COLO668 (cell line): ENCODE data around the gene CLCN7.
A peak's percentile ranks its signal among the peaks of the same experiment; 100 is the strongest.
"Not testable (repeated sequence)": the region's sequence is repeated elsewhere in the genome, so short reads cannot be mapped to it uniquely, and the experiment has no call there.

Experiments
- DNase-seq: peaks from one replicate; lab custom pipeline; 2025; ENCODE audit not compliant: unreplicated experiment; lab: John Stamatoyannopoulos, UW

The CLCN7 gene

GRCh38 chr16:1445518-1446203, 29.2 kb downstream of the CLCN7 start:
- DNase-seq, result no peak

DNA sequence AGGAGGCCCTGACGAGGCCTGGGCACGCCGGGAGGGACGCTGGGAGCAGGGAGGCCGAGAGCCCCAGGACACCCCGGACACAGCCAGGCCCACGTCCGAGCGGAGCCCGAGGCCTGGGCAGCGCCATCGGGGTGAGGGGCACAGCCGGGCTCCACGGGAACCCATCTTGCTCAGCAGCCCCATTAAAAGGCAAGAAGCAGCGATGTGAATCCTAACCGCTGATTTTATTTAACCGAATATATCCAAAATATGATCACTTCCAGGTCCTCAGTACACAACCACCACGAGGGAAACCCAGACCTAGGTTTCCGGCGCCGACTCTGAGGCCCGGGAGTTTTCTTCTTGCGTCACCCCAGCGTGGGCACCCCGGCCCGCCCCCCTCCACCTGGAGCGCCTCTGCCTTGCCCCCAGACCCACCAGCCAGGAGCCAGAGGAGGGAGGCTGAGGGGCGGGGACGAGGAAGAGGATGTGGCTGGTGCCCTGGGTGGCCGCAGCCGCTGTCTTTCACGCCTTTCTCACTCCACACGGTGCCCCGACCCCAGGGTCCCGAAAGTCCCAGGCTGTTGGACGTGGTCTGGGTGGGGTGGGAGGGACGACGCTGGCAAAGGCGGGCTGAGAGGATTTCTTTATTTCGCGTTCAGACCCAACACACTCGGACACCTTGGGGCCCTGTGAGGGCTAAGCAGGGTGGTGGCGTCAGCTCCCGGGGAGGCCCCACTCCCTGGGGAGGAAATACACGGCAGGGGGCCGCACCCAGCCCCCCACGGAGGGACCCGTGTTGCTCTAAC, 29.9 kb downstream of the CLCN7 start:
- no peak for DNase-seq

DNA sequence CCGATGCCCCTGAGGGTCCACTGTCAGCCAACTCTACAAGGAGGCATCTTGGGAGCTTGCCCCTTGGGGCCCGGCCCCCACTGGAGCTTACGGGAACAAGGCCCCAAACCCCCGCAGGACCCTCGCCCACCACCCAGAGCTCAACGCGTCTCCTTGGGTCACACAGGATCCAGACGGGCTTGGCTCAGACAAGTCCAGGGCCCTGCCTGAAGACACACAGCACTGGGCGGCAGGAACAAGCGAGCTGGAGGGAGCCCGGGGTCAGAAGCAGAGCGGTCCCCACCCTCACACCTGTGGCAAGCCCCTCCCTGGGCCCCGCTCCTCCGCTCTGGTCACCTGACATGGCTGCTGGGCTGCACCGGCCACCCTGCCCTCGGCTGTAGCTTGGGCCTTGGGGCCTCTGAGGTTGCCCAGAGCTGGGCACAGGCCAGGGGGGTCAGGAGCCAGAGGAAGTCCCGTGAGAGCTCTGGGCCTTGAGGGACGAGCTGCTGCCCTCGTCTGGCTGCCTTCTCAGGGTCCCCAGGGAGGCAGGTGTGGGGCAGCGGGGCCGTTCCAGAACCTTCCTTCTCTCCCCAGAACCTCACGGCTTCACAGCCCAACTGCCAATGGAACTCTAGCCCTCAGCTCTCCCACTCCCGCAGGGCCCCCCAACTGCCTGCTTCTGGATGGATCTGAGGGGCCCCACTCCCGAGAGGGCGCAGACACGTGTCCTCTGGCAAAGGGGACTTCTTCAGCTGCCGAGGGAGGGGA, 30.7 kb downstream of the CLCN7 start, which contains the start of gene CCDC154:
TSS of gene CCDC154 (minus strand) at position 577 of the 750 bp plus-strand sequence. CDS start at position 343, 234 bp downstream.
- no peak for DNase-seq

DNA sequence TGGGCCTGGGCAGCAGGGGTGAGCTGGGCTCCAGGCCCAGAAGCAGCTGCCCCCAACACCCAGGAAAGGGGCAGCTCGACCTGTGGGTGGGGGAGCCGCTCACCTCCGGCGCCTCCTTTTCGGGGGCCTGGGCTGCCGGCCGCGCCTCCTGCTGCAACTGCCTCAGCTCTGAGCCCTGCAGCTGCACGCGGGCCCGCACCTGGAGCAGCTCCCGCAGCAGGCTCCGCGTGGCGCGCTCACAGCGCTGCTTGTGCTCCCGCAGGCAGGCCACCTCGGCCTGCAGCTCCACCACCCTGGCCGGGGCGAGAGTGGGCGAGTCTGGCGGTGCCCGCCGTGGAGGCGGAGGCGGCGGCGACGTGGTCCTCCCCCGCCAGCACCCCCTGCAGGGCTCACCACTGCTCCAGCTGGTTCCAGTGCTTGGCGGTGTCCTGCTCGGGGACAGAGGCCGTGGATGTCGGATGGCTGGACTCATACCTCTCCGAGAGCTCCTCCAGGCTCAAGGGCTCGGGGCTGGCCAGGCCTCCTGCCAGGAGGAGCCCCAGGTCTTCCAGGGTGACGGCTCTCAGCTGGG, 31.3 kb downstream of the CLCN7 start:
- peak; percentile 60 for DNase-seq

- no peak for DNase-seq
Measured at GRCh38 chr16:1442697-1443096, 32.1 kb downstream of the CLCN7 start.

DNA sequence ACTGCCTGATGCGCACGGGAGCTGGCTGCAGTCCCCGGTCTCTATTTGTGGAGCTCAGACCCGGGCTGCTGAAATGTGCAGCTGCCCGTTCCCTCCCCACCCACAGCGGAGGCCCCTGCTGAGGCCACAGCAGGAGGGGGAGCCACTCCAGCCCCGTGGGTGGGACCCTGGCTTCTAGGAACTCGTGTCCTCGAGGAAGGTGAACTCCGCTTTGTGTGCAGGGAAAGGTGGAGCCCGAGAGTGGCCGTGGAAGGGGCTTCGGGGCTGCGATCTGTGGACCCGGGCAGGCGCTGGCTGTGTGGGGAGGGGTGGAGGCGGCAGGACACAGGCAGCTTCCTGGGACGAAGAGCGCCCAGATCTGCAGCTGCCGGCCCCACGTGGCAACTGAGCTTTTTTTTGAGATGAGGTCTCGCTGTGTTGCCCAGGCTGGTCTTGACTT, 33.4 kb downstream of the CLCN7 start:
- no peak for DNase-seq

- DNase-seq, result not testable (repeated sequence)
Measured at GRCh38 chr16:1439699-1440074, 35.1 kb downstream of the CLCN7 start.

GRCh38 chr16:1439058-1439698, 35.6 kb downstream of the CLCN7 start:
- DNase-seq, result peak; percentile 74

- peak; percentile 67 for DNase-seq
Measured at GRCh38 chr16:1438229-1439057, 36.4 kb downstream of the CLCN7 start.

- peak; percentile 58 for DNase-seq
Measured at GRCh38 chr16:1437606-1438005, 37.2 kb downstream of the CLCN7 start.

DNA sequence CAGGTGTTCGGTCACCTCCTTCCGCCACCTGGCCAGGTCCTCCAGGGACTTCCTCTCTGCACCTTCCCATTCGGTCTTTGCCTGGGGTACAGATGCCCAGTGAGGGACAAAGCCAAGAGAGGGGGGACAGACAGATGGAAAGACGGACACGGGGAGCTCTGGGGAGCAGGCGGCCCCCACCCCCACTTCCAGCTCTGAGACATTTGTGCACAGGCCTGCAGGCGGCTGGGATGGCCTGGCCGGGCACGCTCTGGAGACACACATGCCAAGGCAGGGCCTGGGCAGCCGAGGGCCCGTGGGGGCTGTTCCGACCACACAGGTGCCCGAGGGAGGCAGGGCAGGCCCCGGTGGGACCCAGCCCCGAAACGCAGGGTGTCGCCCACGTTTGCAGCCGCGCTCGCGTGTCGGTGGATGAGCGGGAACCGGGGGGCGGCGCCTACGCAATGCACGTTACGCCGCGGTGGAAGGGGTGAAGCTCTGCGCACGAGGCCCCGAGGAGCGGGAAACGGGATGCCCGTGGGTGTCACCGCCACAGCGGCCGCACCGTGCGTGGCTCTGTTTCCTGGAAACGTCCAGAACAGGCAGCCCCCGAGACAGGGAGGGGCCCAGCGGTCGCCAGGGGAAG, 38.0 kb downstream of the CLCN7 start:
- DNase-seq, result no peak

DNA sequence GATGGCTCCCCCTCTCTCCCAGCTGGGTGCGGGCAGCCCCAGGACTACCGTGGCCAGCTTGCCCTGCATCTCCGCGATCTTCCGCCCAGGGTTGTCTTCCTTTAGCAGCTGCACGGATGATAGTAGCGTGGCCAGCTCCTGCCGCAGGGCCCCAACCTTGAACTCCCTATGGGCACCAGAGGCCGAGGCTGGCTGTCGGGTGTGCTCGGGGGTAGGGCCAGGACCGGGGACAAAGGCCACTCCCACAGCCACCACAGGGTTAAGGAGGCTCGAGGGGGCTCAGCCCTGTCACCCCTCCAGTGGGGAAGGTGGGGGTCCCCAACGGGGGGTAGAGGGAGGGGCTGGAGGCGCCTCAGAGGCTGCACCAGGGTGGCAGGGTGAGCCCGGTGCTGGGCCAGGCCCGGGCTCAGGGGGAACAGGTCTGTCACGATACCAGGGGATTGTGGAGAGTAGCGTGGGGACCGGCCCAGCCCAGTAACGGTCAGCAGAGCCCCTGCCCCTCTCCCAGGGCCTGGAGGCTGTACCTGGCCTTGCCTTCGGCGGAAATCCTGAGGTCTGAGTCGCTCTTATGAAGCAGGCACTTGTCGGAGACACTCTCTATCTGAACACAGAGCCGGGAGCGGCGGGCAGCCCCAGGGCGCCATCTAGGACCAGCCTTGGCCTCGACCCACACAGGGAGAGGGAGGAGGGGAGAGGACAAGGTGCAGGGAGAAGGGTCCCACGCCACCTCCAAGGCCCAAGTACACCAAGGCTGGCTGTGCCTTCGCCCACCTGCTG, 38.7 kb downstream of the CLCN7 start:
- peak; percentile 41 for DNase-seq

GRCh38 chr16:1434644-1435592, 39.9 kb downstream of the CLCN7 start:
- peak; percentile 23 for DNase-seq

DNA sequence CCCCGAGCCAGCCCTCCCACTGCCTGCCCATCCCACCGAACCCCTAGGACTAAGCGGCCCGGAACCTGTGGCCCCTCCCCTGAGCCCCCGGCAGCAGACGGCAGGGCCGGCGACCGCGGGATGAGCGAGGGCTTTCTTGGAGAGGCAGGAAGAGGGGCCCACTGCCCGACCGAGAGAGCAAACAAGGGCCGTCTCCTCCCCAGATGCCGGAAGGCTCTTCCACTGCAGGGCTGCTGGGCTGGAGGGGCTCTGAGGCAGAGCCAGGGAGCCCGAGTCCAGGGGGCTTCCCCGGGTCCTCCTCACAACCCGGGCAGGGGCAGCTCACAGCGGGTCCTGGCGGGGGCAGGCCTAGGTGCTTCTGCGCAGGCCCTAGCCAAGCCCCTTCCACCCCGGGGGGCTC, 41.1 kb downstream of the CLCN7 start:
- DNase-seq, result no peak

DNA sequence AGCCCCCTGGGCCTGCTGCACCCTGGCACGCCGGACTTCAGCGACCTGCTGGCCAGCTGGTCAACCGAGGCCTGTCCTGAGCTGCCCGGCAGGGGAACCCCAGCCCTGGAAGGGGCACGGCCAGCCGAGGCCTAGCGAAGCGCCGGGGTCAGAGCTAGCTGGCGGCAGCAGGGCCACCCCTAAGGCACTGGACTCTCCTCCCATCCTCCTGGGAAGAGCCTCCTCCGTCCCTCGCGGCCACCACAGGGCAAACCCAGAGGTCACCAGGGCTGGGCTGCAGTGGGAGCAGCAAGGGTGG, 41.6 kb downstream of the CLCN7 start:
- DNase-seq, result no peak

DNA sequence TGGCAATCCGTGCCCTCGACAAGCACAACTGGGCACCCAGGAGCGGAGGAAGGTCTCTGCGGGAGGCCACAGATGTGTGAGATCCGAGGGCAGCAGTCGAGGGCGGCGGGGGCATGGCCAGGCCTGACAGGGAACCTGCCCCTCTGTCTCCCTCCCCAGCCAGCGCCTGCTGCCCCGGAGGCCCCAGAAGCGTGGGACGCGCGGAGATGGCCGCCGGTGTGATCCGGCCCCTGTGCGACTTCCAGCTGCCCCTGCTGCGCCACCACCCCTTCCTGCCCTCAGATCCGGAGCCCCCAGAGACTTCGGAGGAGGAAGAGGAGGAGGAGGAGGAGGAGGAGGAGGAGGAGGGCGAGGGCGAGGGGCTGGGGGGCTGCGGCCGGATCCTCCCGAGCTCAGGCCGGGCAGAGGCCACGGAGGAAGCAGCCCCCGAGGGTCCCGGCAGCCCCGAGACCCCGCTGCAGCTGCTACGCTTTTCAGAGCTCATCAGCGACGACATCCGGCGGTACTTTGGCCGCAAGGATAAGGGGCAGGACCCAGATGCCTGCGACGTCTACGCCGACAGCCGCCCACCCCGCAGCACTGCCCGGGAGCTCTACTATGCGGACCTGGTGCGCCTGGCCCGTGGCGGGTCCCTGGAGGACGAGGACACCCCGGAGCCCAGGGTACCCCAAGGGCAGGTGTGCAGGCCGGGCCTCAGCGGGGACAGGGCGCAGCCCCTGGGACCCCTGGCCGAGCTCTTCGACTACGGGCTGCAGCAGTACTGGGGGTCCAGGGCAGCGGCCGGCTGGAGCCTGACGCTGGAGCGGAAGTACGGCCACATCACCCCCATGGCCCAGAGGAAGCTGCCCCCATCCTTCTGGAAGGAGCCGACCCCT, 42.2 kb downstream of the CLCN7 start:
- DNase-seq, result no peak
